Panc1 (cell line): ENCODE measurements around the gene UBL4B. TPM values are rescaled to one million over a fixed set of nuclear protein-coding genes. Genes with fewer than 3 reads are reported as not detected.

Experiments used
- ATAC-seq: fragments of 200-7000 bp; cut with Tn5 transposase; 2 replicates; pipeline ENCODE4 v1.9.1; 2020; ENCODE audit warnings: mild to moderate bottlenecking, moderate library complexity
- BruUV-seq: library from RNA; stranded (reverse); fragments of 400-500 nt; replicated peaks from 2 replicates; lab custom pipeline; 2021; lab: Mats Ljungman, UMichigan
- CTCF ChIA-PET: fragments of 300-600 bp; sonication (Branson Sonifier 250); formaldehyde crosslinking; loops from one replicate; lab custom pipeline; 2022; ENCODE audit warnings: antibody characterized with exemption; lab: Charles Lee
- POLR2A ChIA-PET: fragments of 300-600 bp; sonication (Branson Sonifier 250); formaldehyde crosslinking; loops from one replicate; lab custom pipeline; 2022; ENCODE audit warnings: antibody characterized with exemption; lab: Charles Lee
- DNase-seq: peaks from one replicate; pipeline ENCODE4 v3.0.0-alpha.2; 2010; ENCODE audit warnings: low read depth, low spot score
- H3K27ac ChIP-seq: 2 replicates; pipeline ENCODE4 v1.5.1; 2011; ENCODE audit warnings: mild to moderate bottlenecking, low read length, inconsistent platforms
- H3K27me3 ChIP-seq: fragments of 200-500 bp; sonication (Bioruptor generic); 2 replicates; pipeline ENCODE4 v1.6.0; 2014; ENCODE audit warnings: low read length, inconsistent platforms; ENCODE audit not compliant: control insufficient read depth, insufficient read depth
- H3K36me3 ChIP-seq: fragments of 200-500 bp; sonication (Bioruptor generic); 2 replicates; pipeline ENCODE4 v1.5.1; 2014; ENCODE audit warnings: inconsistent platforms, mild to moderate bottlenecking, low read length, moderate library complexity; ENCODE audit not compliant: control insufficient read depth, insufficient read depth
- H3K4me1 ChIP-seq: 2 replicates; pipeline ENCODE4 v1.5.1; 2011; ENCODE audit warnings: inconsistent platforms, mild to moderate bottlenecking, low read length, moderate library complexity; ENCODE audit not compliant: control insufficient read depth, insufficient read depth
- H3K4me3 ChIP-seq, 2 experiments: 2 replicates each; pipeline ENCODE4 v1.5.1; 2011 to 2012; ENCODE audit warnings: low read depth in 2 of 2, low read length in 2 of 2, mild to moderate bottlenecking in 2 of 2, inconsistent platforms in 1 of 2, moderate library complexity in 1 of 2
- H3K9me3 ChIP-seq: fragments of 200-500 bp; sonication (Bioruptor generic); 2 replicates; pipeline ENCODE4 v1.5.1; 2014; ENCODE audit warnings: low read depth, mild to moderate bottlenecking, inconsistent platforms, low read length, moderate library complexity; ENCODE audit not compliant: control insufficient read depth, insufficient read depth
- POLR2AphosphoS5 ChIP-seq: IDR thresholded peaks from 2 replicates; pipeline ENCODE4 v1.6.1; 2012; ENCODE audit warnings: mild to moderate bottlenecking, low read depth, low read length, moderate library complexity
- SIN3A ChIP-seq: IDR thresholded peaks from 2 replicates; pipeline ENCODE4 v1.6.1; 2012; ENCODE audit warnings: low read depth, mild to moderate bottlenecking, low read length, moderate library complexity, borderline replicate concordance; ENCODE audit not compliant: insufficient read depth
- TCF7L2 ChIP-seq: IDR thresholded peaks from 2 replicates; pipeline ENCODE4 v1.6.1; 2011; ENCODE audit warnings: mild to moderate bottlenecking, low read depth, low read length, inconsistent platforms
- in situ Hi-C: cut with HindIII; loops from 2 replicates; pipeline ENCODE4 v1.10.0; 2016; ENCODE audit warnings: low sequenced_read_pairs, low pct_unique_long_range_greater_than_20kb
- intact Hi-C: fragments of 100-400 bp; cut with micrococcal nuclease; formaldehyde crosslinking; loops from one replicate; pipeline ENCODE4 v1.10.0; 2022; ENCODE audit not compliant: unreplicated experiment
- total RNA-seq: library from RNA; stranded (reverse); gene quantifications from one replicate; pipeline ENCODE4 v1.2.1, GENCODE V29; 2021; ENCODE audit not compliant: unreplicated experiment
- TF ChIP-seq, protein P1 (sequence below): fragments of 450-650 bp; IDR thresholded peaks from 2 replicates; pipeline ENCODE4 v1.5.1; 2017; ENCODE audit warnings: mild to moderate bottlenecking
- TF ChIP-seq, protein P2 (sequence below), 2 experiments: IDR thresholded peaks; 2 replicates each; pipeline ENCODE4 v1.6.1; 2011 to 2012; ENCODE audit warnings: low read depth in 2 of 2, control low read depth in 1 of 2, low read length in 1 of 2, mild to moderate bottlenecking in 1 of 2, moderate library complexity in 1 of 2; ENCODE audit not compliant: insufficient read depth in 1 of 2

Gene UBL4B
- total RNA-seq, 1 experiment from 2014 or later: not detected

DNA sequence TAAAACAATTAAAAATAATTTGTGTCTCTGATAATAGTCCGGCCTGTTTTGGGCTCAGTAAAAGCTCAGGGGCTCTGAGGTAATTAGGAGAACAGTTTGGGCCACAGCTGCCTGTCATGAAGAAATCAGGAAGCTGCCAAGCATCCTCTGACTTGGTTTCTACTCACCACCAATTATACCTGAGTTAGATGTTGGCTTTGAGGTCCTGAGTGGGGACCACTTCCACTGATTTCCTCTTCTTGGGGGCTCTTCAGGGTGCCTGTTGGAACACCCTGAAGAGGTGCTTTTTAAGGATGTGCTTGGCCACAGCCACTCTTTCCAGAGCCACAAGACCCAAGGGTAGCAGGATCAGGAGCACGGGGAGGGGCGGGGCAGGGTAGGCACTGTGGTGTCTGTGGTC, 48.9 kb downstream of the UBL4B start:
- ChIA-PET POLR2A (no interaction called here), CTCF (no interaction called here)
- Histone ChIP-seq H3K27ac (no peak overlapping the region), H3K4me1 (no peaks in the 10 kb centered on the region), H3K9me3 (no peaks in the 10 kb centered on the region), H3K36me3 (no peaks in the 10 kb centered on the region), H3K27me3 (no peaks in the 10 kb centered on the region), H3K4me3 (no peak overlapping the region)
- ATAC-seq (no peak), DNase-seq (no peak)
- TF ChIP-seq POLR2AphosphoS5: no peak
- TF ChIP-seq, protein P1, sequence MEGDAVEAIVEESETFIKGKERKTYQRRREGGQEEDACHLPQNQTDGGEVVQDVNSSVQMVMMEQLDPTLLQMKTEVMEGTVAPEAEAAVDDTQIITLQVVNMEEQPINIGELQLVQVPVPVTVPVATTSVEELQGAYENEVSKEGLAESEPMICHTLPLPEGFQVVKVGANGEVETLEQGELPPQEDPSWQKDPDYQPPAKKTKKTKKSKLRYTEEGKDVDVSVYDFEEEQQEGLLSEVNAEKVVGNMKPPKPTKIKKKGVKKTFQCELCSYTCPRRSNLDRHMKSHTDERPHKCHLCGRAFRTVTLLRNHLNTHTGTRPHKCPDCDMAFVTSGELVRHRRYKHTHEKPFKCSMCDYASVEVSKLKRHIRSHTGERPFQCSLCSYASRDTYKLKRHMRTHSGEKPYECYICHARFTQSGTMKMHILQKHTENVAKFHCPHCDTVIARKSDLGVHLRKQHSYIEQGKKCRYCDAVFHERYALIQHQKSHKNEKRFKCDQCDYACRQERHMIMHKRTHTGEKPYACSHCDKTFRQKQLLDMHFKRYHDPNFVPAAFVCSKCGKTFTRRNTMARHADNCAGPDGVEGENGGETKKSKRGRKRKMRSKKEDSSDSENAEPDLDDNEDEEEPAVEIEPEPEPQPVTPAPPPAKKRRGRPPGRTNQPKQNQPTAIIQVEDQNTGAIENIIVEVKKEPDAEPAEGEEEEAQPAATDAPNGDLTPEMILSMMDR: no peak
- no peak for TF ChIP-seq TCF7L2
- no peak for TF ChIP-seq SIN3A
- TF ChIP-seq, protein P2, sequence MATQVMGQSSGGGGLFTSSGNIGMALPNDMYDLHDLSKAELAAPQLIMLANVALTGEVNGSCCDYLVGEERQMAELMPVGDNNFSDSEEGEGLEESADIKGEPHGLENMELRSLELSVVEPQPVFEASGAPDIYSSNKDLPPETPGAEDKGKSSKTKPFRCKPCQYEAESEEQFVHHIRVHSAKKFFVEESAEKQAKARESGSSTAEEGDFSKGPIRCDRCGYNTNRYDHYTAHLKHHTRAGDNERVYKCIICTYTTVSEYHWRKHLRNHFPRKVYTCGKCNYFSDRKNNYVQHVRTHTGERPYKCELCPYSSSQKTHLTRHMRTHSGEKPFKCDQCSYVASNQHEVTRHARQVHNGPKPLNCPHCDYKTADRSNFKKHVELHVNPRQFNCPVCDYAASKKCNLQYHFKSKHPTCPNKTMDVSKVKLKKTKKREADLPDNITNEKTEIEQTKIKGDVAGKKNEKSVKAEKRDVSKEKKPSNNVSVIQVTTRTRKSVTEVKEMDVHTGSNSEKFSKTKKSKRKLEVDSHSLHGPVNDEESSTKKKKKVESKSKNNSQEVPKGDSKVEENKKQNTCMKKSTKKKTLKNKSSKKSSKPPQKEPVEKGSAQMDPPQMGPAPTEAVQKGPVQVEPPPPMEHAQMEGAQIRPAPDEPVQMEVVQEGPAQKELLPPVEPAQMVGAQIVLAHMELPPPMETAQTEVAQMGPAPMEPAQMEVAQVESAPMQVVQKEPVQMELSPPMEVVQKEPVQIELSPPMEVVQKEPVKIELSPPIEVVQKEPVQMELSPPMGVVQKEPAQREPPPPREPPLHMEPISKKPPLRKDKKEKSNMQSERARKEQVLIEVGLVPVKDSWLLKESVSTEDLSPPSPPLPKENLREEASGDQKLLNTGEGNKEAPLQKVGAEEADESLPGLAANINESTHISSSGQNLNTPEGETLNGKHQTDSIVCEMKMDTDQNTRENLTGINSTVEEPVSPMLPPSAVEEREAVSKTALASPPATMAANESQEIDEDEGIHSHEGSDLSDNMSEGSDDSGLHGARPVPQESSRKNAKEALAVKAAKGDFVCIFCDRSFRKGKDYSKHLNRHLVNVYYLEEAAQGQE (IDR thresholded peaks at IDR 0.05; ENCODE audit: insufficient read depth in 1 of 2, low read depth in 2 of 2, low read length in 1 of 2): no peak
- BruUV-seq: no TSS peak
- intact Hi-C loops: no loop called here
- in situ Hi-C loops: no loop called here

DNA sequence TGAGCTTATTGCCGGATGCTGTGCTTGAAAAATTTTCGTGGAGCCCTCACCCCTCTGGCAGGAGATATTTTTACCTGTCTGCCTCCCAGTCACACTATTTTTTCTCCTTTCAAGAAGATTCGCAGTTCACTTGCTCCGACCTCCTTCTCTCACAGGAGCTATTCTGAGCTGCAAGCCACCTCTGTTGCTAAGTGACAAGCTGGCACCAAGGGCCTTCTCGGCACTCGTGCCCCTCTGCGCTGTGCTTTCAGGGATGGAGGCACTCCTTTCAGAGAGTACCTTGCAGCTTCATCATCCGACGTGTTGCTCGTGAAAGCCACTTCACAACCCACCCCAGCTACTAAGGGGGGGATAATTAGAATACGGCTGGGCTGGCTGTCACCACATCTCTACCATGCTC, 49.6 kb downstream of the UBL4B start:
- no peak for ATAC-seq
- no TSS peak for BruUV-seq
- Histone ChIP-seq H3K27ac (no peak overlapping the region), H3K9me3 (no peaks in the 10 kb centered on the region), H3K4me3 (no peak overlapping the region), H3K4me1 (no peaks in the 10 kb centered on the region), H3K27me3 (no peaks in the 10 kb centered on the region), H3K36me3 (no peaks in the 10 kb centered on the region)
- ChIA-PET POLR2A (no interaction called here), CTCF (no interaction called here)
- intact Hi-C loops (no loop called here), in situ Hi-C loops (no loop called here)
- DNase-seq: no peak
- TF ChIP-seq, protein P2 (IDR thresholded peaks at IDR 0.05; ENCODE audit: insufficient read depth in 1 of 2, low read depth in 2 of 2, low read length in 1 of 2): no peak

Other genes starting within 250 kb of the UBL4B start
- 217 TPM for gene CSF1, start 201.6 kb upstream of the UBL4B start, total RNA-seq
- gene AHCYL1, start 127.7 kb upstream of the UBL4B start, total RNA-seq: 174 TPM
- 26.1 TPM for gene STRIP1, start 77.8 kb upstream of the UBL4B start, total RNA-seq
- gene ALX3, start 41.8 kb upstream of the UBL4B start, total RNA-seq: not detected
- 5.7 TPM for gene SLC6A17, start 38.1 kb downstream of the UBL4B start, total RNA-seq
- 15.4 TPM for gene KCNC4, start 97.9 kb downstream of the UBL4B start, total RNA-seq
- 32.1 TPM for gene RBM15, start 226.9 kb downstream of the UBL4B start, total RNA-seq